ENCODE data around the gene KIF23. TPM values are rescaled to one million over a fixed set of nuclear protein-coding genes. Genes with fewer than 3 reads are reported as not detected.
A peak's percentile ranks its signal among the peaks of the same experiment; 100 is the strongest.

The KIF23 gene
- total RNA-seq, 4 donors from 2014 or later: 0.47 to 0.81 TPM; not detected in 2

DNA sequence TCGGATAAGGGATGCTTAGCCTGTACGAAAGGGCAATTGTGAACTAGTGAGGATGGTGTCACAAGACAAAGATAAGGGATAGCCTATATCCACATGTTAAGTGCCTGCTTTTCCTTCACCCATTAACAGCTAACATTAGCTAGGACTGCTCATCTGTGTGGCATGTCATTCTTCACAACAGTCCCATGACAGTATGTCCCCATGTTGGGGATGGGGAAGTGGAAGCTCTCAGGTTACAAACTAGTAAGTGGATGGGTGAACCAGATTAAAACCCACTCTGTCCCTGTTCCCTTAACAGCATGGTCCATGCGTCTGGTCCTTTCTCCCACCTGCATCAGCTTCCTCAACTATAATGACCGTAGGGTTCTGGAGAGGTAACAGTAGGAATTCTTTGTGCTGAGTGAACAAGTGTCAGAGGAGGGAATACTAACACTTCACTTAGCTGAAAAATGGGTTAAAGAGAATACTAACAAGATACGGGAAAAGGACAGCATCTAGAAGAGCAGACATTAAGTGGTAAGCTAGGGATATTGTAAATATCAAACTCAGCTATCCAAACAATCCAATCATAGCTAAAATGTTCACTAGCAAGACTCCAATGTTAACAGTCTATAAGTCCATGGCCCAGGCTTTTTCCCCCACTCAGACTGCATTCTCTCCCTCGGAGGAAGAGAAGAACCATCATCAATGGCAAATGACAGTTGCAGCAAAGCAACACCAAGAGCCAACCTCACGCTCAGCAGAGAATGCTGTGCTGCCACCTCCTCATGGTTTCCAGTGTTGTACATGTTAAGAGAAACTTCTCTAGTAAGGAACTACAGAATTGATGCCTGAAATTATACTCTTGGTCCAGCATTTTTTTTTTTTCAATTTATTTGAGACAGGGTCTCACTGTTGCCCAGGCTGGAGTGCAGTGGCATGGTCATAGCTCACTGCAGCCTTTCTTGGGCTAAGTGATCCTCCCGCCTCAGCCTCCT lies 43.4 kb downstream of the KIF23 start:
- in situ Hi-C loops (cut with MboI; ENCODE audit: low sequenced_read_pairs in 4 of 4): no loop called here
- ATAC-seq: peak; percentile 69 to 80

DNA sequence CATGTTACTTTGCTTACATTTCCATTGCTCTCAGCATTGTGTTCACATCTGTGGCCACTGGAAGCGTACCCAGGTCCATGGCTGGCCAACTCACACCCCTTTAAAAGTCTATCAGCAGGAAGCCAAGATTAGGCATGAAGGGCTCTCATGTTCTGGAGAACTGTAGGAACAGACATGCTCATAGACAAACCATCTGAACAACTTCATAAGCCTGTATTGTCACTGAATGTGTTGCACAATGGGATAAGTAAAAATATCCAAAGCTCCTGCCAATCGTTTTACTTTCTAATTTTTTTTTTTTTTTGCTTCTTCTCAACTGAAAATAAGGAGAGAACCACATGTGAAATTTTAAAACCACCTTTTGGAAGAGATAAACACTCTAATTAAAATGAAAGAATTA lies 44.9 kb downstream of the KIF23 start:
- in situ Hi-C loops (cut with MboI; ENCODE audit: low sequenced_read_pairs in 4 of 4) (no loop called here), intact Hi-C loops (cut with DNase I; ENCODE audit: low total_unique reads) (loop anchor here (5.0 to 10.0 kb wide), 2 partner anchors 738 to 1184 kb away; partner anchors contain the start of gene FEM1B)
- Histone ChIP-seq H3K4me3 (no peak overlapping the region), H3K4me1 (peaks cover 46 to 56% of the 10 kb centered on the region in 2 donors), H3K36me3 (peaks cover 0 to 31% of the 10 kb centered on the region in 2 donors), H3K9me3 (no peaks in the 10 kb centered on the region), H3K27ac (peak overlapping the region; percentile 96 to 99 (median 97)), H3K27me3 (no peaks in the 10 kb centered on the region)
- ATAC-seq (no peak), DNase-seq (no peak)
- TF ChIP-seq, protein P1, sequence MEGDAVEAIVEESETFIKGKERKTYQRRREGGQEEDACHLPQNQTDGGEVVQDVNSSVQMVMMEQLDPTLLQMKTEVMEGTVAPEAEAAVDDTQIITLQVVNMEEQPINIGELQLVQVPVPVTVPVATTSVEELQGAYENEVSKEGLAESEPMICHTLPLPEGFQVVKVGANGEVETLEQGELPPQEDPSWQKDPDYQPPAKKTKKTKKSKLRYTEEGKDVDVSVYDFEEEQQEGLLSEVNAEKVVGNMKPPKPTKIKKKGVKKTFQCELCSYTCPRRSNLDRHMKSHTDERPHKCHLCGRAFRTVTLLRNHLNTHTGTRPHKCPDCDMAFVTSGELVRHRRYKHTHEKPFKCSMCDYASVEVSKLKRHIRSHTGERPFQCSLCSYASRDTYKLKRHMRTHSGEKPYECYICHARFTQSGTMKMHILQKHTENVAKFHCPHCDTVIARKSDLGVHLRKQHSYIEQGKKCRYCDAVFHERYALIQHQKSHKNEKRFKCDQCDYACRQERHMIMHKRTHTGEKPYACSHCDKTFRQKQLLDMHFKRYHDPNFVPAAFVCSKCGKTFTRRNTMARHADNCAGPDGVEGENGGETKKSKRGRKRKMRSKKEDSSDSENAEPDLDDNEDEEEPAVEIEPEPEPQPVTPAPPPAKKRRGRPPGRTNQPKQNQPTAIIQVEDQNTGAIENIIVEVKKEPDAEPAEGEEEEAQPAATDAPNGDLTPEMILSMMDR (IDR thresholded peaks at IDR 0.05 in 4 of 5, conservative IDR thresholded peaks at IDR 0.05 in 1 of 5): no peak
- no peak for TF ChIP-seq POLR2A (IDR thresholded peaks at IDR 0.05)

More for the DNA sequence above, 43.4 kb downstream of the KIF23 start:
- peaks cover 0 to 36% of the 10 kb centered on the region in 2 donors for H3K36me3 ChIP-seq
- intact Hi-C loops (cut with DNase I; ENCODE audit: low total_unique reads): loop anchor here (5.0 to 10.0 kb wide), 2 partner anchors 740 to 1183 kb away; partner anchors contain the start of gene FEM1B
- peak; percentile 69 to 75 for DNase-seq
- TF ChIP-seq POLR2A (IDR thresholded peaks at IDR 0.05): peak in 1 of 2 donors; percentile 22
- TF ChIP-seq, protein P1 (IDR thresholded peaks at IDR 0.05 in 4 of 5, conservative IDR thresholded peaks at IDR 0.05 in 1 of 5): no peak
- peaks cover 45 to 50% of the 10 kb centered on the region in 2 donors for H3K4me1 ChIP-seq
- H3K27me3 ChIP-seq: no peaks in the 10 kb centered on the region
- H3K27ac ChIP-seq: peak overlapping the region; percentile 96 to 99 (median 97)
- no peak overlapping the region for H3K4me3 ChIP-seq
- H3K9me3 ChIP-seq: no peaks in the 10 kb centered on the region

DNA sequence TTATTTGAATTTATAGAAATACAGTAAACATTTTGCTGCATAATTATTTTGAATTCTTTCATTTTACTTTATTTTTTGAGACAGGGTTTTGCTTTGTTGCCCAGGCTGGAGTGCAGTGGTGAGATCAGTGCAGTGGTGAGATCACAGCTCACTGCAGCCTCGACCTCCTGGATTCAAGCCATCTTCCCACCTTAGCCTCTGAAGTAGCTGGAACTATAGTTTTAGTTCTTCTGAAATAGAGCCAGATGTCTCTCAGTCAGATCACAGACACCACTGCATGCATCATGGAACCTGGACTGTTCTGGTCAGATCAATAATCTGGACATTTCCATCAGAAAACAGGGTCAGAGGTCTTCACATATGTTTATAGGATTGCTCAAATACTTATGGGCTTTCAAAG lies 46.3 kb downstream of the KIF23 start:
- peaks cover 32 to 42% of the 10 kb centered on the region in 2 donors for H3K4me1 ChIP-seq
- no peak for DNase-seq
- no peak for ATAC-seq
- no peaks in the 10 kb centered on the region for H3K27me3 ChIP-seq
- H3K9me3 ChIP-seq: no peaks in the 10 kb centered on the region
- intact Hi-C loops (cut with DNase I; ENCODE audit: low total_unique reads): loop anchor here (5.0 kb wide), 1 partner anchor 637 kb away; the partner anchor contains the start of gene TLE3
- no peak overlapping the region for H3K4me3 ChIP-seq
- TF ChIP-seq, protein P1 (IDR thresholded peaks at IDR 0.05 in 4 of 5, conservative IDR thresholded peaks at IDR 0.05 in 1 of 5): no peak
- no peak for TF ChIP-seq POLR2A (IDR thresholded peaks at IDR 0.05)
- peaks cover 0 to 18% of the 10 kb centered on the region in 2 donors for H3K36me3 ChIP-seq
- peak overlapping the region in 2 of 4 donors; percentile 96 to 97 for H3K27ac ChIP-seq
- in situ Hi-C loops (cut with MboI; ENCODE audit: low sequenced_read_pairs in 4 of 4): no loop called here

DNA sequence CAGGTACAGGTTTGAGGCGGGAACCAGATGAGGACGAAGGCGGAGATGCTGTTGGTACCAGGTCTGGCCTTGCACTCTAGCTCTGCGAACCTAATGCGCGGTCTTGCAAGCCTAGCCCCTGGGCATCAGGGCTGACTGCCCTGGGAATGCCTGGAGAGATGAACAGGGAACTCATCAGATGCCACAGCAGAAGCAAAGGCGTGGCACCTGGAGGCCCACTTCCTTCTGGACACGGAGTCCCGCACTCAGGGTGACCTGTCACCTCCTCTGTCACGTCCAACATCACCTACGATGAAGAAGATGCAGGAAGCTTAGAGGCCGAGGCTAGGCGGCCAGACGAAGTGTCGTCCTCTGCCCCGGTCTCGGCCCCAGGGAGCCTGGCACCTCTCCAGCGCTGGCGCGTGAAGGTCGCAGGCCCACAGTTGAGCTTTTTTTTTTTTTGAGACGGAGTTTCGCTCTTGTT lies 47.9 kb downstream of the KIF23 start:
- in situ Hi-C loops (cut with MboI; ENCODE audit: low sequenced_read_pairs in 4 of 4): no loop called here
- TF ChIP-seq POLR2A (IDR thresholded peaks at IDR 0.05): no peak
- TF ChIP-seq, protein P1 (IDR thresholded peaks at IDR 0.05 in 4 of 5, conservative IDR thresholded peaks at IDR 0.05 in 1 of 5): no peak
- H3K4me3 ChIP-seq: peak overlapping the region; percentile 64 to 76 (median 68)
- no peaks in the 10 kb centered on the region for H3K27me3 ChIP-seq
- peaks cover 0 to 2% of the 10 kb centered on the region in 2 donors for H3K36me3 ChIP-seq
- DNase-seq (peak; percentile 6 to 39), ATAC-seq (peak in 1 of 2 donors; percentile 2)
- intact Hi-C loops (cut with DNase I; ENCODE audit: low total_unique reads): loop anchor here (1.0 to 5.0 kb wide), 2 partner anchors 10 to 635 kb away; partner anchors contain the start of genes RPLP1 and TLE3
- H3K27ac ChIP-seq: peak overlapping the region; percentile 97 to 99 (median 97)
- no peaks in the 10 kb centered on the region for H3K9me3 ChIP-seq
- peaks cover 23 to 27% of the 10 kb centered on the region in 2 donors for H3K4me1 ChIP-seq

Measured in gastrocnemius medialis (tissue), 4 donors.